Stimulated activated naive CD4-positive, alpha-beta T cell (primary cell): Measurements from ENCODE around the gene PPM1J.

Experiments used
- DNase-seq, 6 experiments: peaks; one replicate each; lab custom pipeline; 2025; lab: John Stamatoyannopoulos, UW

Gene PPM1J

DNA sequence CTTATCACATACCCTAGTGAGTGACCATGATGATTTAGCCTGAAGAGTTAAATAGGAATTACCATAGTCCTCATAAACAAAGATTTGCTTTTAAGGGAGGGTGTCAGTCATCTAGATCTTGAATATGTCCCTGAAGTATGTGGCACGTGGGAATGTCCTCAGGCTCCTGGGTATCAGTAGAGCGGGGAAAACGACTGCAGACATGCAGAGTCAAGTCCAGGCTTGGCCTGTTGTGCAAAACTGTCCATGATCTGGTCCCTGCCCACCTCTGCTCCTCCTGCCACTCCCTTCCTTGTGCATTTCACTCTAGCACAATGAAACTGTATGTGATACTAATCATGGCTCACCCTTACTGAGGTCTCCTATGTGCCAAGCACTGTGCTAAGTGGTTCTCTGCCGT lies 27.8 kb downstream of the PPM1J start:
- no peak for DNase-seq

DNA sequence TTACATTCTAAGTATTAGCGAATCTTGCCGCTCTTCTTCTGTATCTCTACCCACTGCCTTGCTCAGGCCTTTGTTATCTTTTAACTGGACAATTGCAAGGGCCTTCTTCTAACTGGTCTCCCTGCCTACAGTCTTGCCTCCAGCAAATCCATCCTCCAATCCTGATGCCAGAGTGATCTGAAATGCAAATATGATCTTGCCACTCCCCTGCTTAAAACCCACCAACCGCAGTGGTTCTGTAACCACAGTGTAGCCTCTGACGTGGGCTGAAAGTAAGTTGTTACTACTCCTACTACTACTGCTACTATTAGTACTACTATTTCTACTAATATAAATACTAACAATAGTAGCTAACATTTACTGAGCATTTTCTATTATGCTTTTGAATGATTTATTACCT lies 28.3 kb downstream of the PPM1J start:
- DNase-seq: no peak

DNA sequence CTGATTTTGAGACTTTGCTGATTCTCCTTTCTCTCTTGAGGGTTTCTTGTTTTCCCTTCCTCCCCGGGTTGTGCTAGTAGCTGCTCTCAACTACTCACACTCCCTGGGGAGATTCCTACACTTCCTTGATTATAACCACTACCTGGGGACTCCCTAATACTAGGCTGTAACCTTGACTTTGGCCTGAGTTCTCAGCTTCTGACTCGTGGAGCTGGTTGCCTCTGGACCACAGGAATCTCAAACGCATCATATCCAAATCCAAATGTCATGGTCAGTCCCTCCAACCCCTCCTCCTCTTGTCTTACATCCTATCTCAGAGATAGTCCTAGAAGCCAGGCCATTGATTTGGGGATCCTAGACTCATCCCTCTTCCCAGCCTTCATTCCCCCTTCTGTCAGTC lies 28.7 kb downstream of the PPM1J start:
- DNase-seq: no peak

DNA sequence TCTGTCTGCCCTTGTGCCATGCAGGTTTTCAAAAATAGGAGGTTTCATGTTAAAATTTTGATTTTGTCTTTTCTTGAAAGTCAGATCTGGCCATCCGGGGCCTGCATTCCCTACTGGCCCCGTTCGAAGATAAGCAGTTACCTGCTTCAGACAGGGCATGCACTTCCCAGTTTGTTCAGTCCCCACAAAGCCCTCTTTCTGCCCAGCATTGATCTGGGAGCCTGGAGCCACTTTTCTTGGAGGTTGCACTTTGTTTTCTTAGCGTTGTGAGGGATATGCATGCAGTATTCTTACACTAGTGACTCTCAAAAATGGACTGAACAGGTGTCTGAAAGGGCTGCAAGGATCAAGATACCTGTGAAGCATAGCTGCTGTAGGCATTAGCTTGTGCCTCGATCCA lies 29.2 kb downstream of the PPM1J start:
- DNase-seq: no peak

DNA sequence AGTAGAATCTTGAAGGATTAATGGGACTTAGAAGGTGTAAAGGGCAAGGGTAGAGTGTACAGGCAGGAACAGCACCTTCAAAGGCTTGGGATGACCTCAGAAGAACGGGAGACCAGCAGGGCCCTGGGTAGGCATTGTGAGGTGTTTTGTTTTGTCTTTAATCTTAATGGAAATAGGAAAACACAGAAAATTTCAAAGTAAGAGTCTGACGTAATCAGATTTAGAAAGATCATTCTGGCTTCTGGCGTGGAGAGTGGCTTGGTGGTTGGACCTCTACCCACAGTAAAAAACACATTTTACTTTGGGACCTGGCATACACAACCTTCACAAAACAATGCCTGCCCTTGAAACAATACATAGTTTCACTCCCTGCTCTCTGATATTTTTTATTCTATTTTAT lies 36.5 kb downstream of the PPM1J start:
- DNase-seq: no peak

DNA sequence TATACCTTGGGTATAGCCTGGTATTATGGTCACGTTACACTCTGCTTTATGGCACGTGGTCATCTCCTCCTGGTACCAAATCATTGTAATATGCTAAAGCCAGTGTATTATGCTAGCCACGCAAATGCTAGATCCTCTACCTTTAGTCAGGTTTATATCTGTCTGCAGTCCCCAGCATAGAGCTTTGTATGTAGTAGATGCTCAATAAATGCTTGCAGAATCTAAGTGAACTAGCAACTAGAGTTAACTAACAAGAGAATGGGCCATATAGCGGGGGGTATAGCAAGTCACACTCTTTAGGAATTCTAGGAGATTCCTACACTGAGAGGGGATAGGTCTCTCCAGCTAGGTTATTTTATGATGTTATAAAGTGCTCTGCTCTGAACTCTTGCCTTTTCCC lies 37.6 kb downstream of the PPM1J start:
- DNase-seq: no peak

DNA sequence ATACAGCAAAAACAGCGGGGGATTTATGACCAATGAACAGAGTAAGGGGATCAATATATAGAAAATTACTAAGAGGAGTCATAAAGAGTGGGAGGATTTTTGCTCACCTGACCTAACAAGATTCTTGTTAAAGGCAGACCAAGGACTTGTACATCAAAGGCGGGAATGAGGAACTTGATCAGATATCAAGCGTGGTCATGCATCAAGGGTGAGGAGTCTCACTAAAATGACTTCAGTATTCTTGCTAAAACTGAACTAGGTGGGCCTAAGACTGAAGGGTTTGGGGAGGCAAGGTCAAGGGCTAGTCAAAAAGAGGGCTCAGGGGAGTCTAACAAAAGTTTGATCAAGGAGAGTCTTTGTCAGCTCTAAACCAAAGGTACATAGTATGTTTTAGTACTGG lies 38.6 kb downstream of the PPM1J start:
- DNase-seq: no peak

DNA sequence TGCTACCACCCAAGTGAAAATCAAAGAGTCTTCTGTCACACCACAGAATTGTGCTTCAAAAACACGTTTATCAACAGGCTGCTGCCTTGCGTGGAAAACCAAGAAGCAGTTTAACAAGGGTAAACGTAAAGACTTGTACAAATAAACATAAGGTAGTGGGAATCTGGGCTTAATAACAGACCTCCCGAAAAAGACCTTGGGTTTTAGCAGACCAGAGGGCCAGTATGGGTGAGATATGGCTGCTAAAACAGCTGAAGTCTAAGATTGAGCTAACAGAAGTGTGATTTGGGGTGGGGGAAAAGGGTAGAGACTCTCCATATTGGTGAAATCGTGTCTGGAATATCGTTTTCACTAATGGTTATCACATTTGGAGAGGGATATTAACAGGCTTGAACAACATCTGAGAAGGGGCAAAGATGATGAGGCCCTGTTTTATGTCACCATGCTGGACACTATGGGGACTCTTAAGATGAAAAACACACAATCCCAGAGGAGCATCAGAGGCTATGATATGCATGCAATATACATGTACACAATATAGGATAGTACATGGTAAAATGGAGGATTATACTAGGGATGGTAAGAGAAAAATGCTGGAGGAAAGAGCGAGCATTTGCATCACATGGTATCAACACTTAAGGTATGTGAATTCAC lies 39.3 kb downstream of the PPM1J start:
- DNase-seq: no peak

DNA sequence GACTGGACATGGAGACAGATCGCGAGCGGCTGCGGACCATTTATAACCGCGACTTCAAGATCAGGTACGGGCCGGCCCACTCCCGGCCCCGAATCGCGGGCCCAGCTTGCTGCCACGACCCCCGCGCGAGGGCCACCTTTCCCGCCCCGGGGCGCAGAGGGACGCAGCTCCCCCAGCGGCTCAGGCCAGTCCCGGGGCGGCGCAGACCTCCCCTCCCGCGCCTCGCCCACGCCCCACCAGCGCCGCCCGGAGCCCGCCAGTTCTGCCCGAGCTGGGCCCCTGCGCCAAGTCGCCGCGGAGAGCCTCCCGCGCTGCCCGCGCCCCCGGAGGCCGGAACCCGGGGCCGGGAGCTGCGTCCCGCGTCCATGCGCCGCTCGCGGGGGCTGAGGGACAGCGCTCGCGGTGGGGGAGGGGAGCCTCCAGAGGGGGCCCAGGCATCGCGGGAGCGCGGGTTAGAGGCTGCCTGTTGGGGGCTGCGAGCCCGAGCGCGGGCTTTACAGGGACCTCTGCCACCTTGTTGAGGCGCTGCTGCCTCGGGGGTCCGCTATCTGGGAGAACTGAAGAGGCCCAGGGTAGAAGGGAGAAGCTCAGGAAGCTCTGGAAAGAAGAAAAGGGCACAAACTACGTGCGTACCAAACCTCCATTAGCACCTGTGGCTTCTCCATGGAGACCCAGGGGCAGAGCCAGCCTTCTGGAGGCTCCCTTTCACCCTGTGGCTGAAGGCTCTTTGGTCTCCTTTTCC lies 40.0 kb downstream of the PPM1J start:
- DNase-seq: peak; percentile 5 to 54 (median 40)

DNA sequence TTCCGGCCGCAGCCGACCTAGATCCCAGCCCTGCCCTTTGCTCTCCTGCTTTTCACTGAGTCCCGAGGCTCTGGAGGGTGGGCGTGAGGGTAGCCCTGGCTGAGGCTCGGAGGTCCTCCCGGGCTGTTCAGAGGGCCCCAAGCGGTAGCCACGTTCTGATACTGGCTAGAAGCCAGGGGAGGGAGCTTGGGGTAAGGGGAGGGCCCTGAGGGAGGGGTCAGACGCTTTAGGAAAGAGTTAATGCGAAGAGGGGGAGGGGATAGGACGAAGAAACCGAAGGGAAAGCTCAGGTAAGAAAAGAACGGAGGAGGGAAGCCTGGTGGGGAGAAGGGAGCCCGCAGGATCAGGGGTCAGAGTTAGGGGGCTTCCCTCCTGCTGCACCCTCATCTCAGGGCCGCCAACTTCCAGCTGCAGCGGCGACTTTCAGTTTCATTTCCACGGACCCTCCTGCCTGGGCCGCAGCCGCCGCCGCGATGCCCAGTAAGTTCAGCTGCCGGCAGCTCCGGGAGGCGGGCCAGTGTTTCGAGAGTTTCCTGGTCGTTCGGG lies 40.6 kb downstream of the PPM1J start, which contains the start of gene MOV10:
Gene MOV10 (plus strand): TSS at position 220 of the 546 bp plus-strand sequence. CDS start 254 bp downstream, at position 474.
- peak; percentile 33 to 81 (median 56) for DNase-seq

DNA sequence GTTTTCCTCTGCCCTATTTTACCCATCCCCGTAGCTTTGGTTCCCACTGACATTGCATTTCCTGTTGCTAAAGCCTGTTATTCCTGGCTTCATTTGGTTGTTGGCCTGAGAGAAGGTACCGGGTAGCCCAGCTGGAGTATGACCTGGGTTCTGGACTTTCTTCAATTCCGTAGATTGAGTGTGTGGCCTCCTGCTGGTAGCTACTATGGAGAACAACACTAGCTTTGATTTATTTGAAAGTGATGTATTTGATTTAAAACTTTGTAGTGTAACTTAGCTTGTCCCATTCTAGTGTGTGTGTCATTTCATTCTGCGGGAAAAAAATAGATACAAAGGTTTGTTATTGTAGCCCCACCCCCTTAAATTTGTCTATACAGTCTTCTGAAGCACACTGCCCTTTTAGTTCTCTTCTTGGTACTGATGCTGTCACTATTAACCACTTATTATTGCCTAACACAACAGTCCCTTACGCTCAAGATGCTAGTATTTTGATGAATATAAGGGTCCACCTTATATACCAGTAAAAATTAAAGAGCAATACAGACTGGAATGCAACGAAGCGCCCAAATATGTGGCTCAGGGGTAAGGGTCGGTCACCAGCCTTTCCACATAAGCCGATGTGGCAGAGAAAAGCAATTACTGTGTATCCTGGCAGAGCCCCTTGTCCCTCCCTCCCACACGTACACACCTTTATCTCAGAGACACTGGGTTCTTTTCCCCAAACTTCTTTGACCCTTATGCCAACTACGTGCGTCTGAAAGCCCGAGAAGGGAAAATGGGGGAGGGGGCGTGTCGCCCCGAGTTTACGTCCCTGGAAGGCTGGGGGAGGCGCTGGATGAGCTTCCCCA lies 41.3 kb downstream of the PPM1J start:
- DNase-seq: peak in 3 of 6 experiments; percentile 12 to 50 (median 26)

DNA sequence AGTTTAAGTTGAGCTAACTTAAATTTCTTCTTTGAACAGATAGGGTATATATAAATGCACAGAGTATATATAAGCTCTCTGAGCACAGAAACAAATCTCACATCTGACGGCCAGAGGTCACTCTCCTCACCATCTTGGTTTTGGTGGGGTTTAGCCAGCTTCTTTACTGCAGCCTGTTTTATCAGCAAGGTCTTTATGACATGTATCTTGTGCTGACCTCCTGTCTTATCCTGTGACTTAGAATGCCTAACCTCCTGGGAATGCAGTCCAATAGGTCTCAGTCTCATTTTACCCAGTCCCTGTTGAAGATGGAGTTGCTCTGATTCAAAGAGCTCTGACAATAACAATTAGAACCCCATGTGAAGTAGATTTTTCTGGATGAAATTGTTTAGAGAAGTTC lies 42.3 kb downstream of the PPM1J start:
- DNase-seq: no peak

DNA sequence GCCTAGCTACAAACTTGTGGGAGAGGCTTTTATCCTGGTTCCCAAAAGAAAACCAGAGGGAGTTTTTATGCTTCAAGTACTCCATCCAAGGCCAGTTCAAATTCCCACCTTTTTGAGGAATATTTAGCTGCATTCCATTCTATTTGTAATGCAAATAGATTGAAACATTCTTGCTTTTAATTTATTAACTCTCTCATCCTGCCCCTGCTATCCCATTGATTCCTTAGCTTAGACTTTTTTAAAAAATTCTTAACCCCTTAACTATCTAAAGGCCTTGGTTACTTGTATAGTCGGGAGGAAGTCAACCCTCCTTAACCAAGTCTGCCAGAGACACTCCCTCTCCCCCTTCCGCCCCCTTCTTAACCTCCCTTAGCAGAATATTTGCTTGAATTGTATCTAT lies 43.1 kb downstream of the PPM1J start:
- no peak for DNase-seq

DNA sequence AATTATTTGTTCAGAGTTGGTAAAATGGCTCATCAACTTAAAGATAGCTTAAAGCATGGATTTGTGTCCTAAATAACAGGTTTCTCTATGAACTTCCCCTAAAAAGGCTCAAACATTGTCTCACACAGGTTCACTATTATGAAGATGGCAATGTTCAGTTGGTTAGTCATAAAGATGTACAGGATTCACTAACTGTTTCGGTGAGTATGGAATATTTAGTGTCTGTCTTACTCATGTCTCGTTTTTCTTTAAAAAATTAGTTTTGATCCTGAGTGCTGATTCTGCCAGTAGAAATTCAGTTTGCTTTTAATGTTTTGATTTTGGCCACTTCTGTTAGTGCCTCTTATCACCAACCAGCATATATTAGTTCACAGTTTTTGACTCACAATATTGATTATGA lies 48.2 kb downstream of the PPM1J start:
- DNase-seq: no peak

DNA sequence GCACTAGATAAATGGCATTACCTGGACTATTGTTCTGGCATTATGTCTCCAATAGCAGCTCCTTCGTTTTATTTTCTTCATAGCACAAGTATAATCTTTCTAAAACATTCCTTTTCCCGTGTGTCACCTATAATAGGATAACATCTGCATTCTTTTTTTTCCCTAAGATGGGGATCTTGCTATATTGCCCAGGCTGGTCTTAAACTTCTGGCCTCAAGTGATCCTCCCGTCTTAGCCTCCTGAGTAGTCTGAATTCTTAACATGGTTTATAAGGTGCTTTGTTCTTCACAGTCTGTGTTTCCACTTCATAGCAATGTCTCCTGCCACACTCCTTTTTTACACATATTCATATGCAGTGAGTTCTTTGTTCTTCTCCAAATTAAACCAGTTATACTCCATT lies 49.3 kb downstream of the PPM1J start:
- DNase-seq: no peak
